NCI-H187 treated with DMSO at 0.1 percent for 48 hours (cell line): ENCODE results near the gene GABBR2.

Source experiments
- DNase-seq: peaks from one replicate; lab custom pipeline; 2025; lab: John Stamatoyannopoulos, UW

Gene GABBR2

GRCh38 chr9:98720402-98720801, 11.7 kb upstream of the GABBR2 start:
- no peak for DNase-seq

- DNase-seq: no peak
These were observed 10.3 kb upstream of the GABBR2 start for GRCh38 chr9:98719055-98719454.

- DNase-seq: no peak
These were observed 6.1 kb upstream of the GABBR2 start for GRCh38 chr9:98714833-98715232.

GRCh38 chr9:98712987-98713386, 4.3 kb upstream of the GABBR2 start:
- DNase-seq: no peak

GRCh38 chr9:98709968-98710965, 1.5 kb upstream of the GABBR2 start:
- no peak for DNase-seq

- no peak for DNase-seq
These were observed 417 bp downstream of the GABBR2 start for GRCh38 chr9:98708103-98708932.

GRCh38 chr9:98707166-98708102, 1.3 kb downstream of the GABBR2 start:
- DNase-seq: no peak

GRCh38 chr9:98706651-98707165, 2.0 kb downstream of the GABBR2 start:
- DNase-seq: no peak

GRCh38 chr9:98702835-98703380, 5.8 kb downstream of the GABBR2 start:
- DNase-seq: no peak

- no peak for DNase-seq
These were observed 6.4 kb downstream of the GABBR2 start for GRCh38 chr9:98702340-98702739.

GRCh38 chr9:98701576-98701975, 7.2 kb downstream of the GABBR2 start:
- DNase-seq: no peak

GRCh38 chr9:98700801-98701200, 7.9 kb downstream of the GABBR2 start:
- DNase-seq: no peak

- DNase-seq: no peak
These were observed 9.9 kb downstream of the GABBR2 start for GRCh38 chr9:98698856-98699255.

- no peak for DNase-seq
These were observed 13.8 kb downstream of the GABBR2 start for GRCh38 chr9:98694943-98695342.

GRCh38 chr9:98692392-98692791, 16.3 kb downstream of the GABBR2 start:
- DNase-seq: no peak

GRCh38 chr9:98691890-98692289, 16.8 kb downstream of the GABBR2 start:
- no peak for DNase-seq

- no peak for DNase-seq
These were observed 18.0 kb downstream of the GABBR2 start for GRCh38 chr9:98690686-98691085.

- DNase-seq: no peak
These were observed 19.8 kb downstream of the GABBR2 start for GRCh38 chr9:98688710-98689495.

GRCh38 chr9:98687911-98688310, 20.8 kb downstream of the GABBR2 start:
- no peak for DNase-seq
